RWPE1 (cell line): ENCODE data around the gene RAB13.

ENCODE experiments used
- CTCF ChIA-PET: fragments of 350-600 bp; sonication (Branson Sonifier 250); formaldehyde crosslinking; extraction: SDS; loops from one replicate; lab custom pipeline; 2021; lab: Yijun Ruan, JAX
- POLR2A ChIA-PET: fragments of 400-600 bp; formaldehyde crosslinking; extraction: SDS; loops from one replicate; lab custom pipeline; 2020; ENCODE audit warnings: antibody characterized with exemption; ENCODE audit not compliant: low non-redundant PET; lab: Yijun Ruan, JAX
- DNase-seq: peaks from one replicate; pipeline ENCODE4 v3.0.0; 2012; ENCODE audit warnings: low spot score
- H3K27ac ChIP-seq: fragments of 450-650 bp; 2 replicates; pipeline ENCODE4 v1.5.1; 2017
- CTCF ChIP-seq: fragments of 450-650 bp; conservative IDR thresholded peaks from 2 replicates; pipeline ENCODE4 v1.5.1; 2017; ENCODE audit warnings: low read depth, mild to moderate bottlenecking

Gene RAB13

DNA sequence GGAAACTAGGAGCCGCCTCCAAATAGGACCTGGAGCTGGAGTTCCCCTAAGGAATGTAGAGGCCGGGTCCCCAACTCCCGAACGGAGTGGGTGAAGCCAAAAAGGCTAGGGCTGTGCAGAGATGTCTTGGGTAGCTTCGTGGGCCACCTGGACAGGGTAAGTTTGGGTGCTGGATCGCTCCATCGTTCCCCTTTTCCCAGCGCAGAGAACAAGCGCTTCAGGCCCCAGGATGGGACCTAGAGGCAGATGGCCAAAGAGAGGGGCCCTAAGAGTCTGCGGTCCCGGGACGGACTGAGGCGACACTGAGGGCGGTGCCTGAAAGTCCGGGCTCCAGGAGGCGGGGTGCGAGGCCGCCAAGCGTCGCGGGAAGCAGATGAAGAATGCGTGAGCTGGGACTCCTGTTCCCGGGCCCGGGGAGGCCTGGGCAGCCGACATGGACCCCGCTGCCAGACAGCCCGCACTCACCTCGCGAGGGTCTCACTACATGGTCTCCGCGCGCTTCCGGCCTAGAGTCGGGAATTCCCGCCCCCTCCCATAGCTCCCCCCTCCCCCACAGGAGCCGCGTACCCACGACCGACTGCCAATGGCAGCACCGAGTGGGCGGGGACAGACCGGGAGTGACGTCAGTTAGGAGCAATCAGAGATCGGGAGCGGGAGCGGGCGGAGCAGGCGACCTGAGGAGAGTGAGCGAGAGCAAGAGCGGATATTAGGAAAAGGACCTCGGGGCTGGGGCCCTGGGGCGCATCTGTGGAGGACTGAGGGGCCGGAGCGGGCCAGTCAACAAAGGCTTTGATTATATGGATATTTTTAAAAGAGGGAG is 22.9 kb downstream of the RAB13 start, which contains the start of gene SLC39A1:
SLC39A1 (minus strand) TSS at position 508 of the 820 bp plus-strand sequence. CDS start 822 bp downstream, outside the sequence.
- H3K27ac ChIP-seq = peak within 1 kb of the TSS; percentile 98
- ChIA-PET CTCF (interaction anchor here (0.7 to 1.9 kb wide), 2 partner anchors 17 to 143 kb away, joined by 3 to 5 read pairs; partner anchors contain the start of gene DENND4B), POLR2A (interaction anchor here (0.5 to 1.3 kb wide), 7 partner anchors 23 to 413 kb away, joined by 3 to 10 read pairs (median 4); partner anchors contain the start of genes ILF2 and RAB13)
- TF ChIP-seq CTCF = no peak
- peak; percentile 94 for DNase-seq

DNA sequence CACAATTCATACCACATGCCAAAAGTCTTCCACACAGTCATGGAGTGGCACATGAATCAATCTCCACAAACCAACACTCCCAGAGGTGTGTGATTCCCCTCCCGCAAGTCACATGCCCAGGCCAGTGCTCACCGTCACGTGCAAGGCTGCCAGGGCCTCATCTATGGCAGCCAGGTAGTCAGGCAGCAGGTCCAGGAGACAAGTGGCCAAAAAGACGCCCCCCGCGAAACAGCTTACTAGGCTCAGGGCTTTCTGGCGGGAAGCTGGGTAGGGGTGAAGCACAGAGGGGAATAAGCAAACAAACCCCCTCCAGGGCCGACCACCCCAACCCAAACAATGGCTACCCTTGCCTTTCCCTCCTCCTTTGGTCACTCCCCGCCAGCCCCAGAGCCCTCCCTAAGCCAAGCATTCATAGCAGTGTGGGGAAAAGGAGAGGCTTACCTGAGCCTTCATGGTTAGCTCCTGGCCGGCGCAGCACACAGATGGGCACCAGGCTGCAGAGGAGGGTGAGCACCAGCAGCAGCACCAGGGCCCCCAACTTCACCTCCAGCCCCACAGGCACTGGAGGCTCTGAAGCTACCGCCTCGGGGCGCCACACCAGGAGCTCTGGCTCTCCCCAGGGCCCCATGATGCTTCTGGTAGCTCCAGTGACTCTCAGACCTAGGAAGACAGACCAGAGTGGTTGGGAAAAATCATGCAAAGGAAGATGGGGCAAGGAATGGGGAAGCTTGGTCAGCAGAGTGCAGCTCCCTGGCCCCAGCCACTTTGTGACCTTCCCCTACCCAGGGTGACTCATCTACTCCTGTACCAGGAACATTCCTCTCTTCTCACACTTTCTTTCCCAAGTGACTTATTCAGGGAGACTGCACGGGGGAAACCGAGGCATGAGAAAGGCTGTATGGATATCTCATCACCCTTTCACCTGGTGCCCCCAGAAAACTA is 23.8 kb downstream of the RAB13 start:
- H3K27ac ChIP-seq = peak overlapping the region; percentile 98
- POLR2A ChIA-PET = interaction anchor here (0.5 to 1.3 kb wide), 2 partner anchors 24 to 261 kb away, joined by 3 to 4 read pairs; partner anchors contain the start of gene RAB13
- no peak for TF ChIP-seq CTCF
- DNase-seq = no peak
- CTCF ChIA-PET = interaction anchor here (0.7 to 1.9 kb wide), 4 partner anchors 16 to 142 kb away, joined by 3 to 5 read pairs (median 4); partner anchors contain the start of genes DENND4B and RAB13

- no peak for DNase-seq
- POLR2A ChIA-PET = no interaction called here
- H3K27ac ChIP-seq = no peak overlapping the region
- CTCF ChIA-PET = interaction anchor here (0.6 to 0.7 kb wide), 2 partner anchors 19 to 123 kb away, joined by 4 to 5 read pairs; no protein-coding TSS in a partner anchor
- no peak for TF ChIP-seq CTCF
Observed at GRCh38 chr1:153961421-153961820, 24.7 kb downstream of the RAB13 start.

GRCh38 chr1:153960206-153960605 is 25.9 kb downstream of the RAB13 start:
- H3K27ac ChIP-seq = peak overlapping the region; percentile 90
- ChIA-PET POLR2A (no interaction called here), CTCF (interaction anchor here (0.7 kb wide), 1 partner anchor 344 kb away, joined by 3 read pairs; the partner anchor contains the start of gene S100A14)
- TF ChIP-seq CTCF = no peak
- no peak for DNase-seq

- ChIA-PET CTCF (no interaction called here), POLR2A (no interaction called here)
- no peak for TF ChIP-seq CTCF
Observed at GRCh38 chr1:153959454-153959853, 26.7 kb downstream of the RAB13 start.

GRCh38 chr1:153958961-153959260 is 27.2 kb downstream of the RAB13 start:
- peak overlapping the region; percentile 90 for H3K27ac ChIP-seq
- ChIA-PET POLR2A (no interaction called here), CTCF (interaction anchor here (0.5 to 1.0 kb wide), 4 partner anchors 8 to 216 kb away, joined by 4 to 8 read pairs (median 4); partner anchors contain the start of gene DENND4B)
- no peak for DNase-seq
- no peak for TF ChIP-seq CTCF

More at GRCh38 chr1:153959454-153959853, 26.7 kb downstream of the RAB13 start:
- H3K27ac ChIP-seq = peak overlapping the region; percentile 90
- no peak for DNase-seq
